Activated B cell treated with CpG ODN at 0.5 μM for 24 hours (primary cell): ENCODE results near the gene ACBD6. TPM values are rescaled to one million over a fixed set of nuclear protein-coding genes. Genes with fewer than 3 reads are reported as not detected.

ENCODE experiments used
- ATAC-seq: fragments of 200-7000 bp; cut with Tn5 transposase; one replicate; pipeline ENCODE4 v1.10.0; 2021; ENCODE audit warnings: low read depth, mild to moderate bottlenecking, moderate library complexity
- CTCF ChIA-PET: fragments of 350-600 bp; sonication (Branson Sonifier 250); formaldehyde crosslinking; loops from one replicate; lab custom pipeline; 2021; ENCODE audit warnings: antibody characterized with exemption; lab: Charles Lee
- POLR2A ChIA-PET: fragments of 350-600 bp; sonication (Branson Sonifier 250); formaldehyde crosslinking; loops from one replicate; lab custom pipeline; 2021; ENCODE audit warnings: antibody characterized with exemption; lab: Charles Lee
- DNase-seq: peaks from one replicate; pipeline ENCODE4 v3.0.0; 2022
- H3K27ac Mint-ChIP-seq: one replicate; pipeline ENCODE4 v1.8.0; 2020; ENCODE audit warnings: mixed read lengths
- H3K27me3 Mint-ChIP-seq: one replicate; pipeline ENCODE4 v1.8.0; 2021; ENCODE audit warnings: mixed read lengths
- H3K36me3 Mint-ChIP-seq: one replicate; pipeline ENCODE4 v1.8.0; 2021; ENCODE audit warnings: low read depth, mixed read lengths
- H3K4me1 Mint-ChIP-seq: one replicate; pipeline ENCODE4 v1.8.0; 2021; ENCODE audit warnings: mixed read lengths
- H3K4me3 Mint-ChIP-seq: one replicate; pipeline ENCODE4 v1.8.0; 2020; ENCODE audit warnings: mild to moderate bottlenecking, mixed read lengths
- H3K9me3 Mint-ChIP-seq: one replicate; pipeline ENCODE4 v1.8.0; 2020; ENCODE audit warnings: mixed read lengths
- CTCF ChIP-seq: fragments of 200-600 bp; IDR thresholded peaks from one replicate; pipeline ENCODE4 v1.8.0; 2022; ENCODE audit warnings: antibody characterized with exemption, mild to moderate bottlenecking
- intact Hi-C: fragments of 100-400 bp; cut with micrococcal nuclease; formaldehyde crosslinking; loops from one replicate; pipeline ENCODE4 v1.15.1; 2024
- total RNA-seq: library from RNA; stranded (reverse); gene quantifications from 2 replicates; pipeline ENCODE4 v1.2.3, GENCODE V29; 2022

The ACBD6 gene
- total RNA-seq, 1 donor from 2014 or later = 61.5 TPM

DNA sequence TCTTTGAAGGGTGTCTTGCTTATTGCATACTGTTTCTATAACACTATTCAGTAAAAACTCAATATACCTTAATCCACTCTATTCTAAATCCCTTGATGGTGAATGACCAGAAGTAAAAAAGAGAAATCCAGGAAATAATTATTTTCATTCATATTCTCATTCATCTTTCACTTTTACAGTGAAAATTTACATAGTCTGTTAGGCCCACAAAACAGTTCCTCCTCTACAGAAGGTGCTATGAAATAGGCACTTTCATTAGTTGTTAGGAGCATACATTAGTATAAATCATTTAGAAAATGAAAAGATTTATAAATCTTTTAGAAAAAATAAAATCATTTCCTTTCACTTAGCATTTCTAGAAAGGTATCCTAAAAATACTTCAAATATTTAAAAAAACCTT is 157.2 kb downstream of the ACBD6 start:
- H3K4me1 Mint-ChIP-seq = peaks cover 1% of the 10 kb centered on the region
- H3K9me3 Mint-ChIP-seq = no peaks in the 10 kb centered on the region
- CTCF ChIA-PET = no interaction called here
- DNase-seq = no peak
- intact Hi-C loops = no loop called here
- POLR2A ChIA-PET = no interaction called here
- no peak overlapping the region for H3K4me3 Mint-ChIP-seq
- H3K27ac Mint-ChIP-seq = no peak overlapping the region
- ATAC-seq = no peak
- peaks cover 15% of the 10 kb centered on the region for H3K36me3 Mint-ChIP-seq
- H3K27me3 Mint-ChIP-seq = no peaks in the 10 kb centered on the region
- no peak for TF ChIP-seq CTCF

- no peak for DNase-seq
- intact Hi-C loops = no loop called here
- ChIA-PET POLR2A (no interaction called here), CTCF (no interaction called here)
- H3K27ac Mint-ChIP-seq = no peak overlapping the region
- no peak for ATAC-seq
- H3K9me3 Mint-ChIP-seq = peaks cover 4% of the 10 kb centered on the region
- no peak overlapping the region for H3K4me3 Mint-ChIP-seq
- no peaks in the 10 kb centered on the region for H3K27me3 Mint-ChIP-seq
- peaks cover 20% of the 10 kb centered on the region for H3K36me3 Mint-ChIP-seq
- TF ChIP-seq CTCF = no peak
- H3K4me1 Mint-ChIP-seq = peaks cover 5% of the 10 kb centered on the region
These were observed 158.2 kb downstream of the ACBD6 start for GRCh38 chr1:180343921-180344769.

DNA sequence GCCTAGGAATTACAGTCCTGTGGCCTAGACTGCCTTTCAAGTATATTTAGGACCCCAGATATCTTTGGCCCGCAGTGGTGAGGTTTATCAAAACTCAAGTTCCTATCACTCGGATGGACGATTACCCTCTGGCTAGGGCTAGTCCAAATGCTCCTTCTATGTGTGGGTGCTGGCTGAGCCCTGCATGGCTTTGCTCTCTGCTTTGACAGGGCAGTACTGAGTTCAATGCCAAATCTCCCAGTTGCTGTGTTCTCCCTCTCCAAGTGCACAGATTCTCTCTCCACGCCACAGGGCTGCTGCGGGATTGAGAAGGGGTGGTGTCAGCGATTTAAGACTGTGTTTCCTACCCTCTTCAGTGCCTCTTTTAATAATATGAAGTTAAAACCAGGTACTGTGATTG is 175.3 kb downstream of the ACBD6 start:
- no peak overlapping the region for H3K27ac Mint-ChIP-seq
- intact Hi-C loops = no loop called here
- no peaks in the 10 kb centered on the region for H3K4me1 Mint-ChIP-seq
- DNase-seq (no peak), ATAC-seq (no peak)
- peaks cover 17% of the 10 kb centered on the region for H3K9me3 Mint-ChIP-seq
- TF ChIP-seq CTCF = no peak
- ChIA-PET POLR2A (no interaction called here), CTCF (no interaction called here)
- H3K4me3 Mint-ChIP-seq = no peak overlapping the region
- H3K27me3 Mint-ChIP-seq = no peaks in the 10 kb centered on the region
- peaks cover 6% of the 10 kb centered on the region for H3K36me3 Mint-ChIP-seq

DNA sequence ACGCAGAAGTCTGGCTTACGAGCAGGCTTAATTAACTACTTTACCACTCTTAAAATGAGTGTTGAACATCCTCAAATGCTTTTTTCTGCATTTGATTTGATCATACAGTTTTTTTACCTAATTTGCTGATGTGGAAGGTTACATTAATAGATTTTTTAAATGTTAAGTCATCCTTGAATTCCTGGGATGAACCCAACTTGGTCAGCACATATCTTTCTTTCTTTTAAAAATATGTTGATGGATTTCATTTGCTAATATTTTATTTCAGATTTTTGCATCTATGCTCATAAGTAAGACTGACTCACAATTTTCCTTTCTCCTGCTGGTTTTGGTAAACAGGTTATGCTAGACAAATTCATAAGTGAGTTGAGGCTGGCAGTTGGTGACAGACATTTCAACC is 189.5 kb downstream of the ACBD6 start:
- Mint-ChIP-seq H3K4me1 (no peaks in the 10 kb centered on the region), H3K36me3 (peaks cover 40% of the 10 kb centered on the region), H3K4me3 (no peak overlapping the region), H3K27ac (no peak overlapping the region), H3K9me3 (no peaks in the 10 kb centered on the region), H3K27me3 (no peaks in the 10 kb centered on the region)
- no peak for TF ChIP-seq CTCF
- DNase-seq (no peak), ATAC-seq (no peak)
- POLR2A ChIA-PET = no interaction called here
- intact Hi-C loops = no loop called here
- CTCF ChIA-PET = no interaction called here

DNA sequence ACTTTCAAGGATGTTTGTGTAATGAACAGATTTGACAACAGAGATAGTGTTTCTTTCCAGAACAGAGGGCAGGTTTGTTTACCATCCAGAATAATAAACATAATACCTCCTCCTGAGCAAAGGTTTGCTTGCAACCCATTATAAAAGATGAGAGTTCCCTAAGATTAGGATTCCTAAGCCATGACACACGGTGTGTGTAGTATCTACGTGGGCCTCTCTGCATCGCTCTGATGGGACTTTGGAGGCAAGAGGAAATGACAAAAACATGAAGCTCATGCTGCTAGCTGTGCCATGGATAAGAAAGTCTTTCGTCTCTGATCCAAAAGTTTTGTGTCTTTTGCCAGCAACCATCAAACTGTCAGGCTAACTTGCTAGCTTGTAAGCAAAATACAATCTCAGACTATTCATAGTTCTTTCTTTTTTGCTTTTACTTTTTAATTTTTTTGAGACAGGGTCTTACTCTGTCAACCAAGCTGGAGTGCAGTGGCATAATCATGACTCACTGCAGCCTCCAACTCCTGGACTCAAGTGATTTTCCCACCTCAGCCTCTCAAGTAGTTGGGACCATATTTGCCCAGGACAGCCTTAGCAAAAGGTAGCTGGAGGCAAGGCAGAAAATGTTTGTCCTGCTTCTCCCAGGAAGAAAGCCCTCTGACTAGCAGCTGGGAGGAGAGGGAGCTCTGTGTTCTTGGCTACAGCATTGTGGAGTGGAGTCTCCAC is 191.2 kb downstream of the ACBD6 start:
- ChIA-PET CTCF (no interaction called here), POLR2A (no interaction called here)
- Mint-ChIP-seq H3K27me3 (no peaks in the 10 kb centered on the region), H3K4me1 (no peaks in the 10 kb centered on the region), H3K27ac (no peak overlapping the region), H3K9me3 (peaks cover 8% of the 10 kb centered on the region), H3K36me3 (peaks cover 52% of the 10 kb centered on the region), H3K4me3 (no peak overlapping the region)
- ATAC-seq (no peak), DNase-seq (no peak)
- intact Hi-C loops = no loop called here
- no peak for TF ChIP-seq CTCF
